ENCODE measurements around the gene TEX53. TPM values are rescaled to one million over a fixed set of nuclear protein-coding genes. Genes with fewer than 3 reads are reported as not detected.

The TEX53 gene
- total RNA-seq, 1 experiment from 2014 or later, result not detected

GRCh38 chr9:114624677-114625076, 32.9 kb downstream of the TEX53 start:
- BruUV-seq (replicated peaks), result no TSS peak
- ChIA-PET CTCF (no interaction called here), POLR2A (no interaction called here), RAD21 (ENCODE audit: low non-redundant PET in 1 of 2, low total read pairs in 2 of 2, uncharacterized antibody in 2 of 2, unreplicated experiment in 2 of 2) (no interaction called here)
- Histone ChIP-seq H3K27ac (ENCODE audit: low read depth, low read length) (no peak overlapping the region), H3K4me1 (ENCODE audit: control insufficient read depth in 1 of 2, insufficient read depth in 2 of 2, low read length in 2 of 2) (peaks cover 0 to 7% of the 10 kb centered on the region in 2 experiments; a peak in 2 of 4 replicates), H3K36me3 (ENCODE audit: control insufficient read depth in 1 of 2, insufficient read depth in 2 of 2, low read length in 2 of 2) (peaks cover 0 to 3% of the 10 kb centered on the region in 2 experiments; a peak in 1 of 4 replicates), H3K9me2 (ENCODE audit: insufficient read depth) (no peaks in the 10 kb centered on the region), H3K9ac (ENCODE audit: low read length) (no peak overlapping the region), H4K20me1 (ENCODE audit: insufficient read depth) (no peaks in the 10 kb centered on the region), H2AFZ (ENCODE audit: low read depth, low read length, poor library complexity, severe bottlenecking) (no peak overlapping the region), H3K4me2 (ENCODE audit: low read length) (no peak overlapping the region), H3K9me3 (ENCODE audit: control insufficient read depth in 1 of 2, insufficient read depth in 1 of 2, low read depth in 1 of 2, low read length in 2 of 2) (no peaks in the 10 kb centered on the region), H3K79me2 (ENCODE audit: insufficient read depth, low read length) (no peaks in the 10 kb centered on the region), H3K4me3 (replicated peaks in 1 of 2; ENCODE audit: low read depth in 1 of 2, low read length in 2 of 2) (no peak overlapping the region), H3K27me3 (ENCODE audit: insufficient read depth, low read length) (no peaks in the 10 kb centered on the region)
- no peak for DNase-seq (ENCODE audit: low read depth, low spot score)
- no peak for TF ChIP-seq FOSL1 (IDR thresholded peaks at IDR 0.05; ENCODE audit: low read depth)
- no peak for TF ChIP-seq EZH2 (IDR thresholded peaks at IDR 0.05)
- TF ChIP-seq CTCF (IDR thresholded peaks at IDR 0.05 in 2 of 3, conservative IDR thresholded peaks at IDR 0.05 in 1 of 3; ENCODE audit: borderline replicate concordance in 1 of 3, insufficient read depth in 1 of 3, low read depth in 2 of 3, low read length in 2 of 3), result no peak
- ATAC-seq, result no peak
- intact Hi-C loops (cut with micrococcal nuclease), result no loop called here

- no peaks in the 10 kb centered on the region for H3K27me3 ChIP-seq (ENCODE audit: insufficient read depth, low read length)
- no peaks in the 10 kb centered on the region; a peak in 1 of 4 replicates for H3K36me3 ChIP-seq (ENCODE audit: control insufficient read depth in 1 of 2, insufficient read depth in 2 of 2, low read length in 2 of 2)
- POLR2A ChIA-PET, result no interaction called here
- no peaks in the 10 kb centered on the region for H4K20me1 ChIP-seq (ENCODE audit: insufficient read depth)
- DNase-seq (ENCODE audit: low read depth, low spot score) (no peak), ATAC-seq (peak; percentile 22; the same call in 1 of the 2 replicates)
- no peak overlapping the region for H3K27ac ChIP-seq (ENCODE audit: low read depth, low read length)
- H2AFZ ChIP-seq (ENCODE audit: low read depth, low read length, poor library complexity, severe bottlenecking), result no peak overlapping the region
- CTCF ChIA-PET, result no interaction called here
- no peaks in the 10 kb centered on the region for H3K9me3 ChIP-seq (ENCODE audit: control insufficient read depth in 1 of 2, insufficient read depth in 1 of 2, low read depth in 1 of 2, low read length in 2 of 2)
- RAD21 ChIA-PET (ENCODE audit: low non-redundant PET in 1 of 2, low total read pairs in 2 of 2, uncharacterized antibody in 2 of 2, unreplicated experiment in 2 of 2), result no interaction called here
- no peaks in the 10 kb centered on the region for H3K79me2 ChIP-seq (ENCODE audit: insufficient read depth, low read length)
- H3K4me1 ChIP-seq (ENCODE audit: control insufficient read depth in 1 of 2, insufficient read depth in 2 of 2, low read length in 2 of 2), result peaks cover 0 to 7% of the 10 kb centered on the region in 2 experiments; a peak in 2 of 4 replicates
- no peak overlapping the region for H3K9ac ChIP-seq (ENCODE audit: low read length)
- intact Hi-C loops (cut with micrococcal nuclease), result no loop called here
- no peak overlapping the region for H3K4me2 ChIP-seq (ENCODE audit: low read length)
- TSS peak; percentile 28 for BruUV-seq (replicated peaks)
- no peaks in the 10 kb centered on the region for H3K9me2 ChIP-seq (ENCODE audit: insufficient read depth)
- no peak overlapping the region for H3K4me3 ChIP-seq (replicated peaks in 1 of 2; ENCODE audit: low read depth in 1 of 2, low read length in 2 of 2)
- 0 out of 2 replicates have a peak, but pooled peaks have one; percentile 27 for TF ChIP-seq FOSL1 (IDR thresholded peaks at IDR 0.05; ENCODE audit: low read depth)
- TF ChIP-seq SP1 (IDR thresholded peaks at IDR 0.05; ENCODE audit: low read depth), result no peak
Observed at GRCh38 chr9:114621975-114622609, 35.5 kb downstream of the TEX53 start.
